Right forelimb (tissue), 1 donor: ENCODE data around the gene PITPNM3.

Experiments used
- DNase-seq: peaks from one replicate; pipeline ENCODE4 v3.0.0-alpha.2; 2018

PITPNM3 gene

GRCh38 chr17:6525141-6525540 lies 31.2 kb downstream of the PITPNM3 start:
- no peak for DNase-seq

GRCh38 chr17:6524520-6524919 lies 31.8 kb downstream of the PITPNM3 start:
- no peak for DNase-seq

GRCh38 chr17:6523809-6524355 lies 32.5 kb downstream of the PITPNM3 start:
- no peak for DNase-seq

- no peak for DNase-seq
These were observed 33.0 kb downstream of the PITPNM3 start for GRCh38 chr17:6523330-6523729.

GRCh38 chr17:6521586-6521985 lies 34.8 kb downstream of the PITPNM3 start:
- no peak for DNase-seq

GRCh38 chr17:6517062-6517461 lies 39.3 kb downstream of the PITPNM3 start:
- DNase-seq: no peak

- no peak for DNase-seq
These were observed 42.0 kb downstream of the PITPNM3 start for GRCh38 chr17:6514371-6514770.

GRCh38 chr17:6512552-6512951 lies 43.8 kb downstream of the PITPNM3 start:
- no peak for DNase-seq

GRCh38 chr17:6510321-6510977 lies 45.9 kb downstream of the PITPNM3 start:
- DNase-seq: no peak

GRCh38 chr17:6509921-6510320 lies 46.4 kb downstream of the PITPNM3 start:
- no peak for DNase-seq

GRCh38 chr17:6509031-6509771 lies 47.2 kb downstream of the PITPNM3 start:
- no peak for DNase-seq

GRCh38 chr17:6508519-6509030 lies 47.8 kb downstream of the PITPNM3 start:
- no peak for DNase-seq

GRCh38 chr17:6508016-6508415 lies 48.3 kb downstream of the PITPNM3 start:
- no peak for DNase-seq

GRCh38 chr17:6507535-6507934 lies 48.8 kb downstream of the PITPNM3 start:
- DNase-seq: no peak

- no peak for DNase-seq
These were observed 49.6 kb downstream of the PITPNM3 start for GRCh38 chr17:6506679-6507231.

GRCh38 chr17:6505425-6506142 lies 50.8 kb downstream of the PITPNM3 start:
- no peak for DNase-seq

- no peak for DNase-seq
These were observed 52.6 kb downstream of the PITPNM3 start for GRCh38 chr17:6503641-6504195.

GRCh38 chr17:6502871-6503509 lies 53.4 kb downstream of the PITPNM3 start:
- DNase-seq: no peak

GRCh38 chr17:6502142-6502541 lies 54.2 kb downstream of the PITPNM3 start:
- no peak for DNase-seq

GRCh38 chr17:6501359-6501758 lies 55.0 kb downstream of the PITPNM3 start:
- DNase-seq: no peak

GRCh38 chr17:6498901-6499540 lies 57.3 kb downstream of the PITPNM3 start:
- peak; percentile 34 for DNase-seq

- DNase-seq: no peak
These were observed 58.0 kb downstream of the PITPNM3 start for GRCh38 chr17:6498356-6498755.
